Activated gamma-delta T cell treated with Interleukin-2 at 50 U/mL for 16 hours (primary cell): ENCODE results near the gene SLC6A9.
A peak's percentile ranks its signal among the peaks of the same experiment; 100 is the strongest.

Experiments used
- DNase-seq: peaks from one replicate; pipeline ENCODE4 v3.0.0-alpha.2; 2020

Gene SLC6A9

GRCh38 chr1:43998000-43998378, 33.3 kb downstream of the SLC6A9 start:
- DNase-seq = no peak

- no peak for DNase-seq
These were observed 33.8 kb downstream of the SLC6A9 start for GRCh38 chr1:43997295-43997999.

- DNase-seq = no peak
These were observed 34.5 kb downstream of the SLC6A9 start for GRCh38 chr1:43996733-43997115.

GRCh38 chr1:43995984-43996732, 35.1 kb downstream of the SLC6A9 start:
- DNase-seq = no peak

- no peak for DNase-seq
These were observed 36.2 kb downstream of the SLC6A9 start for GRCh38 chr1:43994794-43995790.

- no peak for DNase-seq
These were observed 37.2 kb downstream of the SLC6A9 start for GRCh38 chr1:43994071-43994470.

GRCh38 chr1:43993206-43993914, 37.9 kb downstream of the SLC6A9 start:
- DNase-seq = no peak

GRCh38 chr1:43992232-43992995, 38.8 kb downstream of the SLC6A9 start:
- no peak for DNase-seq

GRCh38 chr1:43991476-43992231, 39.6 kb downstream of the SLC6A9 start, which contains the start of gene CCDC24:
CCDC24 (plus strand) TSS chr1:43991599; CDS start chr1:43991879, 280 bp downstream.
- DNase-seq = peak; percentile 74

GRCh38 chr1:43991200-43991475, 40.1 kb downstream of the SLC6A9 start:
- no peak for DNase-seq

GRCh38 chr1:43990271-43991199, 40.7 kb downstream of the SLC6A9 start:
- no peak for DNase-seq

- DNase-seq = no peak
These were observed 43.9 kb downstream of the SLC6A9 start for GRCh38 chr1:43987159-43987902.

GRCh38 chr1:43986712-43987111, 44.5 kb downstream of the SLC6A9 start:
- no peak for DNase-seq

GRCh38 chr1:43985984-43986595, 45.2 kb downstream of the SLC6A9 start:
- no peak for DNase-seq

- DNase-seq = no peak
These were observed 46.4 kb downstream of the SLC6A9 start for GRCh38 chr1:43984855-43985254.

- no peak for DNase-seq
These were observed 47.9 kb downstream of the SLC6A9 start for GRCh38 chr1:43983253-43983899.

GRCh38 chr1:43982808-43983207, 48.5 kb downstream of the SLC6A9 start:
- DNase-seq = no peak

- no peak for DNase-seq
These were observed 49.0 kb downstream of the SLC6A9 start for GRCh38 chr1:43982241-43982640.
